ENCODE results near the gene OR2AK2.

DNA sequence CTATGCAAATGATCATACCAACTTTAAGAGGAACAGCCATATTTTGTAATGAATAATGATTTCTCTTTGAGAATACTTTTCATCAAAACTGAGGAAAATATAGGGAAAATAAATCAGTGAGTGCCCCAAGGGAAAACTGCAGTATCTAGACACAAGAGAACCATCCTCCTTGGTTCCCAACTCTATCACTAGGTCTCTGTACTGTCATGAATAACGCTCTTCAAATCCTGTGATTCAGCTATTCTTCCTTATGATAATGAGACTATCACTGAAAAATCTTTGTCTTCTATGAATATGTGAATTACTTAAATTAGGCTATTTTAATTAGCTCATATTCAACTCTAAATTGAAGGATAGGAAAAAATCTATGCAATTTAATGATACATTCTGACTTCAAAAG is 50.8 kb downstream of the OR2AK2 start:
- TF ChIP-seq POLR2A (IDR thresholded peaks at IDR 0.05): no peak
- TF ChIP-seq, protein P1, sequence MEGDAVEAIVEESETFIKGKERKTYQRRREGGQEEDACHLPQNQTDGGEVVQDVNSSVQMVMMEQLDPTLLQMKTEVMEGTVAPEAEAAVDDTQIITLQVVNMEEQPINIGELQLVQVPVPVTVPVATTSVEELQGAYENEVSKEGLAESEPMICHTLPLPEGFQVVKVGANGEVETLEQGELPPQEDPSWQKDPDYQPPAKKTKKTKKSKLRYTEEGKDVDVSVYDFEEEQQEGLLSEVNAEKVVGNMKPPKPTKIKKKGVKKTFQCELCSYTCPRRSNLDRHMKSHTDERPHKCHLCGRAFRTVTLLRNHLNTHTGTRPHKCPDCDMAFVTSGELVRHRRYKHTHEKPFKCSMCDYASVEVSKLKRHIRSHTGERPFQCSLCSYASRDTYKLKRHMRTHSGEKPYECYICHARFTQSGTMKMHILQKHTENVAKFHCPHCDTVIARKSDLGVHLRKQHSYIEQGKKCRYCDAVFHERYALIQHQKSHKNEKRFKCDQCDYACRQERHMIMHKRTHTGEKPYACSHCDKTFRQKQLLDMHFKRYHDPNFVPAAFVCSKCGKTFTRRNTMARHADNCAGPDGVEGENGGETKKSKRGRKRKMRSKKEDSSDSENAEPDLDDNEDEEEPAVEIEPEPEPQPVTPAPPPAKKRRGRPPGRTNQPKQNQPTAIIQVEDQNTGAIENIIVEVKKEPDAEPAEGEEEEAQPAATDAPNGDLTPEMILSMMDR (IDR thresholded peaks at IDR 0.05 in 8 of 11, conservative IDR thresholded peaks at IDR 0.05 in 3 of 11): no peak

Measured in spleen (tissue), 7 donors.